ENCODE results near the gene TRPM8. TPM values are rescaled to one million over a fixed set of nuclear protein-coding genes. Genes with fewer than 3 reads are reported as not detected.

The TRPM8 gene
- polyA plus RNA-seq, 2 of the 4 experiments (the other 2 are of a cell fraction): 0.25 to 0.97 TPM

- DNase-seq (ENCODE audit: low read depth in 1 of 2, low spot score in 1 of 2): no peak
- ChIA-PET CTCF (interaction anchor here (0.5 to 0.7 kb wide), 3 partner anchors 30 to 147 kb away, joined by 3 read pairs; partner anchors contain the start of gene MSL3B), POLR2A (no interaction called here)
- TF ChIP-seq KDM1A (IDR thresholded peaks at IDR 0.05; ENCODE audit: low read depth) (no peak), RCOR1 (IDR thresholded peaks at IDR 0.05; ENCODE audit: low read depth, low read length) (no peak), POLR2A (IDR thresholded peaks at IDR 0.05; ENCODE audit: low read length) (no peak)
- ATAC-seq: no peak
- FAIRE-seq: no peak
- Histone ChIP-seq H3K4me1 (no peaks in the 10 kb centered on the region), H3K4me2 (no peak overlapping the region), H3K4me3 (no peak overlapping the region), H3K9me3 (peaks cover 8% of the 10 kb centered on the region; the same call in 1 of the 3 replicates), H3K27ac (no peak overlapping the region)
- 97% methylated on average over 1 of the region's 1 CpG for WGBS (ENCODE audit: missing lambda C conversion rate)
Measured at GRCh38 chr2:234014427-234014826, 97.3 kb downstream of the TRPM8 start.

- FAIRE-seq (no peak), ATAC-seq (no peak), DNase-seq (ENCODE audit: low read depth in 1 of 2, low spot score in 1 of 2) (no peak)
- TF ChIP-seq HOXB13 (CRISPR knock-in tag; IDR thresholded peaks at IDR 0.05; ENCODE audit: low read depth) (no peak), FOSB (CRISPR knock-in tag; IDR thresholded peaks at IDR 0.05) (no peak), ELK1 (IDR thresholded peaks at IDR 0.05; ENCODE audit: low read depth, low read length) (no peak), MAFK (IDR thresholded peaks at IDR 0.05; ENCODE audit: partially characterized antibody) (peak; percentile 87)
- H3K4me2 ChIP-seq: no peak overlapping the region
- H3K9me3 ChIP-seq: peaks cover 6% of the 10 kb centered on the region; the same call in 1 of the 3 replicates
- ChIA-PET CTCF (no interaction called here), POLR2A (no interaction called here)
- H3K4me3 ChIP-seq: no peak overlapping the region
- WGBS (ENCODE audit: missing lambda C conversion rate): 83% methylated on average over 3 of the region's 3 CpGs
- no peak overlapping the region for H3K27ac ChIP-seq
- no peaks in the 10 kb centered on the region for H3K4me1 ChIP-seq
Measured at GRCh38 chr2:234015861-234016260, 98.7 kb downstream of the TRPM8 start.

- no peak overlapping the region for H3K4me3 ChIP-seq
- WGBS (ENCODE audit: missing lambda C conversion rate): 78% methylated on average over 3 of the region's 4 CpGs
- H3K4me2 ChIP-seq: no peak overlapping the region
- POLR2A ChIA-PET: no interaction called here
- FAIRE-seq (no peak), DNase-seq (ENCODE audit: low read depth in 1 of 2, low spot score in 1 of 2) (no peak), ATAC-seq (no peak)
- peak overlapping the region in 1 of 2 experiments; percentile 18; a peak in 1 of 6 replicates for H3K27ac ChIP-seq
- H3K4me1 ChIP-seq: no peaks in the 10 kb centered on the region
- CTCF ChIA-PET: no interaction called here
- no peaks in the 10 kb centered on the region for H3K9me3 ChIP-seq
- TF ChIP-seq ATOH8 (CRISPR knock-in tag; IDR thresholded peaks at IDR 0.05; ENCODE audit: low read depth) (no peak), JUNB (IDR thresholded peaks at IDR 0.05) (no peak), CBX2 (IDR thresholded peaks at IDR 0.05; ENCODE audit: borderline replicate concordance, low read depth) (no peak), RNF2 (IDR thresholded peaks at IDR 0.05; ENCODE audit: borderline replicate concordance, low read depth) (no peak), CBX8 (IDR thresholded peaks at IDR 0.05) (no peak), KDM1A (IDR thresholded peaks at IDR 0.05; ENCODE audit: low read depth) (no peak), KDM5A (IDR thresholded peaks at IDR 0.05) (no peak), POLR2AphosphoS2 (conservative IDR thresholded peaks at IDR 0.05; ENCODE audit: low read length) (no peak), ZC3H11A (IDR thresholded peaks at IDR 0.05) (no peak), BHLHE40 (IDR thresholded peaks at IDR 0.05; ENCODE audit: low read depth, low read length) (no peak), BCL3 (IDR thresholded peaks at IDR 0.05) (no peak), USF2 (IDR thresholded peaks at IDR 0.05) (no peak), E2F6 (IDR thresholded peaks at IDR 0.05; ENCODE audit: borderline replicate concordance, low read depth) (no peak), TFCP2L1 (CRISPR knock-in tag; IDR thresholded peaks at IDR 0.05) (no peak), FOSL2 (IDR thresholded peaks at IDR 0.05) (no peak), FOSL2 (CRISPR knock-in tag; IDR thresholded peaks at IDR 0.05) (no peak), NR3C1 (IDR thresholded peaks at IDR 0.05) (no peak)
Measured at GRCh38 chr2:234019896-234020295, 102.7 kb downstream of the TRPM8 start.
